Liver (tissue), 3 donors: Measurements from ENCODE around the gene SMIM36.

ENCODE experiments used
- FOXA1 ChIP-seq: IDR thresholded peaks from 2 replicates; pipeline ENCODE4 v1.6.1; 2016; ENCODE audit warnings: antibody characterized with exemption
- RAD21 ChIP-seq, 2 donors: IDR thresholded peaks; 2 replicates each; pipeline ENCODE4 v1.6.1; 2016; ENCODE audit warnings: antibody characterized with exemption in 2 of 2, mild to moderate bottlenecking in 2 of 2
- TF ChIP-seq, protein P1 (sequence below): fragments of 150-350 bp; IDR thresholded peaks from 2 replicates; pipeline ENCODE4 v1.5.1; 2017; ENCODE audit warnings: improper control_type of control experiment, low read depth, low read length; ENCODE audit not compliant: missing input control
- donor health status: healthy.
- donor health status: healthy.

DNA sequence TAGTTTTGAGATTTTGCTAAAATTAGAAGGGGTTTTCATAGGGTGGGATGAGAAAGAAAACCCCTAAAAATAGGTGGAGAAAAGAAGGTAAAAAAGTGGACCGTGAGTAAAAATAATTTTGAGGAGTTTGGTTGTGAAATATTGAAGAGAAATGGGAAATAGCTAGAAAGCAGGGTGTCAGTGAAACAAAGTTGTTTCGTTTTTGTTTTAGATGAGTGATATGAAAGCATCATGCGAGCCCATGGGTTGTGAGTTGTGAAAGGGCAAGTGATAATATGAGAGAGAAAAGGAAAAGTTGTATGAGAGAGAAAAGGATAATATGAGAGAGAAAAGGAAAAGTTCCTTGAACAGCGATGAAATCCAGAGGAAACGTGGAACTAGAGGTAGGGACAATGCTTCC, 7.3 kb upstream of the SMIM36 start:
- TF ChIP-seq, protein P1, sequence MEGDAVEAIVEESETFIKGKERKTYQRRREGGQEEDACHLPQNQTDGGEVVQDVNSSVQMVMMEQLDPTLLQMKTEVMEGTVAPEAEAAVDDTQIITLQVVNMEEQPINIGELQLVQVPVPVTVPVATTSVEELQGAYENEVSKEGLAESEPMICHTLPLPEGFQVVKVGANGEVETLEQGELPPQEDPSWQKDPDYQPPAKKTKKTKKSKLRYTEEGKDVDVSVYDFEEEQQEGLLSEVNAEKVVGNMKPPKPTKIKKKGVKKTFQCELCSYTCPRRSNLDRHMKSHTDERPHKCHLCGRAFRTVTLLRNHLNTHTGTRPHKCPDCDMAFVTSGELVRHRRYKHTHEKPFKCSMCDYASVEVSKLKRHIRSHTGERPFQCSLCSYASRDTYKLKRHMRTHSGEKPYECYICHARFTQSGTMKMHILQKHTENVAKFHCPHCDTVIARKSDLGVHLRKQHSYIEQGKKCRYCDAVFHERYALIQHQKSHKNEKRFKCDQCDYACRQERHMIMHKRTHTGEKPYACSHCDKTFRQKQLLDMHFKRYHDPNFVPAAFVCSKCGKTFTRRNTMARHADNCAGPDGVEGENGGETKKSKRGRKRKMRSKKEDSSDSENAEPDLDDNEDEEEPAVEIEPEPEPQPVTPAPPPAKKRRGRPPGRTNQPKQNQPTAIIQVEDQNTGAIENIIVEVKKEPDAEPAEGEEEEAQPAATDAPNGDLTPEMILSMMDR, result no peak
- TF ChIP-seq FOXA1, result no peak
- no peak for TF ChIP-seq RAD21 (IDR thresholded peaks at IDR 0.05)
